ENCODE results near the gene GPBAR1. TPM values are rescaled to one million over a fixed set of nuclear protein-coding genes. Genes with fewer than 3 reads are reported as not detected.
A peak's percentile ranks its signal among the peaks of the same experiment; 100 is the strongest.

The GPBAR1 gene
- total RNA-seq, 2 experiments from 2014 or later, result 0.11 to 0.40 TPM

GRCh38 chr2:218294430-218295022 is 33.7 kb downstream of the GPBAR1 start:
- ChIA-PET CTCF (interaction anchor here (1.0 to 13.7 kb wide), 5 partner anchors 21 to 276 kb away, joined by 3 to 205 read pairs (median 4); partner anchors contain the start of genes AAMP and PNKD), POLR2A (interaction anchor here (0.7 kb wide), 1 partner anchor 231 kb away, joined by 3 read pairs; no protein-coding TSS in a partner anchor)
- intact Hi-C loops (cut with DNase I, micrococcal nuclease), result loop anchor here (5.0 kb wide), 2 partner anchors 103 to 378 kb away; partner anchors contain the start of genes CTDSP1 (in 1 of the 2), RNF25 (in 1 of the 2) and STK36 (in 1 of the 2)
- H3K9me3 Mint-ChIP-seq (ENCODE audit: low read depth), result no peaks in the 10 kb centered on the region
- H3K4me3 Mint-ChIP-seq, result no peak overlapping the region
- no peaks in the 10 kb centered on the region for H3K27me3 Mint-ChIP-seq
- DNase-seq (no peak), ATAC-seq (no peak)
- H3K36me3 Mint-ChIP-seq (ENCODE audit: low read depth), result peaks cover 4% of the 10 kb centered on the region
- peaks cover 34% of the 10 kb centered on the region for H3K4me1 Mint-ChIP-seq
- no peak overlapping the region for H3K27ac Mint-ChIP-seq

GRCh38 chr2:218295029-218295428 is 34.2 kb downstream of the GPBAR1 start:
- Mint-ChIP-seq H3K4me1 (peaks cover 29% of the 10 kb centered on the region), H3K4me3 (no peak overlapping the region), H3K9me3 (ENCODE audit: low read depth) (no peaks in the 10 kb centered on the region), H3K36me3 (ENCODE audit: low read depth) (peaks cover 2% of the 10 kb centered on the region), H3K27ac (no peak overlapping the region), H3K27me3 (no peaks in the 10 kb centered on the region)
- ATAC-seq (no peak), DNase-seq (no peak)
- CTCF ChIA-PET, result interaction anchor here (0.6 to 1.6 kb wide), 5 partner anchors 9 to 145 kb away, joined by 3 to 8 read pairs (median 6); no protein-coding TSS in a partner anchor
- intact Hi-C loops (cut with DNase I, micrococcal nuclease), result no loop called here
- POLR2A ChIA-PET, result interaction anchor here (0.6 to 0.7 kb wide), 2 partner anchors 231 to 590 kb away, joined by 3 to 9 read pairs; no protein-coding TSS in a partner anchor

GRCh38 chr2:218296200-218296599 is 35.4 kb downstream of the GPBAR1 start:
- Mint-ChIP-seq H3K9me3 (ENCODE audit: low read depth) (no peaks in the 10 kb centered on the region), H3K4me1 (peaks cover 19% of the 10 kb centered on the region), H3K36me3 (ENCODE audit: low read depth) (no peaks in the 10 kb centered on the region), H3K4me3 (no peak overlapping the region), H3K27me3 (no peaks in the 10 kb centered on the region), H3K27ac (no peak overlapping the region)
- DNase-seq, result no peak
- POLR2A ChIA-PET, result interaction anchor here (0.6 kb wide), 2 partner anchors 177 to 262 kb away, joined by 3 read pairs; no protein-coding TSS in a partner anchor
- no peak for ATAC-seq
- intact Hi-C loops (cut with DNase I, micrococcal nuclease), result no loop called here
- CTCF ChIA-PET, result interaction anchor here (0.7 to 1.6 kb wide), 4 partner anchors 10 to 552 kb away, joined by 3 to 8 read pairs (median 4); no protein-coding TSS in a partner anchor

- H3K27ac Mint-ChIP-seq, result no peak overlapping the region
- DNase-seq (no peak), ATAC-seq (no peak)
- peaks cover 20% of the 10 kb centered on the region for H3K4me1 Mint-ChIP-seq
- intact Hi-C loops (cut with DNase I, micrococcal nuclease), result no loop called here
- no peaks in the 10 kb centered on the region for H3K9me3 Mint-ChIP-seq (ENCODE audit: low read depth)
- H3K27me3 Mint-ChIP-seq, result no peaks in the 10 kb centered on the region
- no peaks in the 10 kb centered on the region for H3K36me3 Mint-ChIP-seq (ENCODE audit: low read depth)
- POLR2A ChIA-PET, result interaction anchor here (0.6 kb wide), 1 partner anchor 262 kb away, joined by 3 read pairs; no protein-coding TSS in a partner anchor
- CTCF ChIA-PET, result interaction anchor here (0.7 to 1.0 kb wide), 3 partner anchors 9 to 551 kb away, joined by 3 read pairs; no protein-coding TSS in a partner anchor
- no peak overlapping the region for H3K4me3 Mint-ChIP-seq
These were observed 36.0 kb downstream of the GPBAR1 start for GRCh38 chr2:218296847-218297246.

GRCh38 chr2:218298314-218298875 is 37.6 kb downstream of the GPBAR1 start:
- H3K27ac Mint-ChIP-seq, result no peak overlapping the region
- POLR2A ChIA-PET, result no interaction called here
- intact Hi-C loops (cut with DNase I, micrococcal nuclease), result no loop called here
- H3K9me3 Mint-ChIP-seq (ENCODE audit: low read depth), result no peaks in the 10 kb centered on the region
- peaks cover 12% of the 10 kb centered on the region for H3K4me1 Mint-ChIP-seq
- no peak for DNase-seq
- no peak overlapping the region for H3K4me3 Mint-ChIP-seq
- CTCF ChIA-PET, result interaction anchor here (0.8 to 2.1 kb wide), 8 partner anchors 9 to 87 kb away, joined by 3 to 9 read pairs (median 4); partner anchors contain the start of gene CATIP
- ATAC-seq, result no peak
- H3K36me3 Mint-ChIP-seq (ENCODE audit: low read depth), result no peaks in the 10 kb centered on the region
- H3K27me3 Mint-ChIP-seq, result no peaks in the 10 kb centered on the region

- ATAC-seq (no peak), DNase-seq (no peak)
- intact Hi-C loops (cut with DNase I, micrococcal nuclease), result no loop called here
- Mint-ChIP-seq H3K27me3 (no peaks in the 10 kb centered on the region), H3K4me3 (no peak overlapping the region), H3K9me3 (ENCODE audit: low read depth) (no peaks in the 10 kb centered on the region), H3K4me1 (peaks cover 7% of the 10 kb centered on the region), H3K36me3 (ENCODE audit: low read depth) (no peaks in the 10 kb centered on the region), H3K27ac (no peak overlapping the region)
- POLR2A ChIA-PET, result no interaction called here
- CTCF ChIA-PET, result interaction anchor here (0.6 to 5.5 kb wide), 5 partner anchors 12 to 205 kb away, joined by 3 to 64 read pairs (median 7); partner anchors contain the start of gene CATIP
These were observed 39.3 kb downstream of the GPBAR1 start for GRCh38 chr2:218300141-218300540.

GRCh38 chr2:218301176-218301819 is 40.5 kb downstream of the GPBAR1 start:
- H3K27ac Mint-ChIP-seq, result no peak overlapping the region
- no peak overlapping the region for H3K4me3 Mint-ChIP-seq
- ChIA-PET CTCF (interaction anchor here (0.6 to 5.5 kb wide), 18 partner anchors 11 to 164 kb away, joined by 3 to 64 read pairs (median 5); partner anchors contain the start of gene CATIP), POLR2A (no interaction called here)
- intact Hi-C loops (cut with DNase I, micrococcal nuclease), result loop anchor here (1.0 kb wide), 6 partner anchors 9 to 546 kb away; partner anchors contain the start of genes CATIP (in 2 of the 2) and TMBIM1 (in 1 of the 2)
- no peaks in the 10 kb centered on the region for H3K27me3 Mint-ChIP-seq
- ATAC-seq (peak; percentile 95), DNase-seq (peak; percentile 93)
- no peaks in the 10 kb centered on the region for H3K9me3 Mint-ChIP-seq (ENCODE audit: low read depth)
- peaks cover 7% of the 10 kb centered on the region for H3K4me1 Mint-ChIP-seq
- no peaks in the 10 kb centered on the region for H3K36me3 Mint-ChIP-seq (ENCODE audit: low read depth)

GRCh38 chr2:218305383-218305782 is 44.6 kb downstream of the GPBAR1 start:
- peaks cover 12% of the 10 kb centered on the region for H3K4me1 Mint-ChIP-seq
- no peaks in the 10 kb centered on the region for H3K36me3 Mint-ChIP-seq (ENCODE audit: low read depth)
- H3K27me3 Mint-ChIP-seq, result peaks cover 2% of the 10 kb centered on the region
- H3K27ac Mint-ChIP-seq, result no peak overlapping the region
- DNase-seq (no peak), ATAC-seq (no peak)
- H3K4me3 Mint-ChIP-seq, result no peak overlapping the region
- intact Hi-C loops (cut with DNase I, micrococcal nuclease), result no loop called here
- no peaks in the 10 kb centered on the region for H3K9me3 Mint-ChIP-seq (ENCODE audit: low read depth)
- ChIA-PET CTCF (interaction anchor here (1.7 kb wide), 1 partner anchor 15 kb away, joined by 7 read pairs; no protein-coding TSS in a partner anchor), POLR2A (no interaction called here)

- ATAC-seq, result no peak
These were observed 45.5 kb downstream of the GPBAR1 start for GRCh38 chr2:218306184-218306920.

GRCh38 chr2:218307415-218308090 is 46.7 kb downstream of the GPBAR1 start:
- intact Hi-C loops (cut with DNase I, micrococcal nuclease), result no loop called here
- Mint-ChIP-seq H3K4me3 (no peak overlapping the region), H3K36me3 (ENCODE audit: low read depth) (no peaks in the 10 kb centered on the region), H3K27ac (no peak overlapping the region), H3K27me3 (peaks cover 2% of the 10 kb centered on the region), H3K4me1 (peaks cover 6% of the 10 kb centered on the region), H3K9me3 (ENCODE audit: low read depth) (no peaks in the 10 kb centered on the region)
- CTCF ChIA-PET, result interaction anchor here (0.6 to 1.6 kb wide), 7 partner anchors 9 to 364 kb away, joined by 3 to 6 read pairs (median 3); no protein-coding TSS in a partner anchor
- DNase-seq (no peak), ATAC-seq (no peak)
- POLR2A ChIA-PET, result no interaction called here

More at GRCh38 chr2:218306184-218306920, 45.5 kb downstream of the GPBAR1 start:
- intact Hi-C loops (cut with DNase I, micrococcal nuclease), result no loop called here
- no peak for DNase-seq
- Mint-ChIP-seq H3K27me3 (peaks cover 2% of the 10 kb centered on the region), H3K4me3 (no peak overlapping the region), H3K4me1 (peaks cover 9% of the 10 kb centered on the region), H3K27ac (no peak overlapping the region), H3K36me3 (ENCODE audit: low read depth) (no peaks in the 10 kb centered on the region), H3K9me3 (ENCODE audit: low read depth) (no peaks in the 10 kb centered on the region)
- ChIA-PET POLR2A (interaction anchor here (0.5 kb wide), 1 partner anchor 150 kb away, joined by 3 read pairs; no protein-coding TSS in a partner anchor), CTCF (interaction anchor here (0.6 to 1.4 kb wide), 3 partner anchors 10 to 50 kb away, joined by 3 read pairs; no protein-coding TSS in a partner anchor)
